Measurements from ENCODE around the gene RBBP8NL. TPM values are rescaled to one million over a fixed set of nuclear protein-coding genes. Genes with fewer than 3 reads are reported as not detected.

The RBBP8NL gene
- total RNA-seq, 1 experiment from 2014 or later: 0.28 TPM

GRCh38 chr20:62454904-62455636 is 27.7 kb upstream of the RBBP8NL start:
- Histone ChIP-seq H3K56ac (ENCODE audit: insufficient read length, low read depth, low read length) (no peak overlapping the region), H3K23me2 (ENCODE audit: insufficient read length, low read depth, low read length, poor library complexity, severe bottlenecking) (no peaks in the 10 kb centered on the region), H3K27me3 (ENCODE audit: insufficient read depth, low read length) (no peaks in the 10 kb centered on the region), H3K23ac (ENCODE audit: insufficient read length, low read depth, low read length) (no peak overlapping the region), H2BK120ac (ENCODE audit: low read depth, low read length, poor library complexity, severe bottlenecking) (no peak overlapping the region), H2AK5ac (ENCODE audit: insufficient read length, low read length) (no peak overlapping the region), H4K5ac (ENCODE audit: insufficient read length, low read depth, low read length) (no peak overlapping the region), H2BK15ac (ENCODE audit: low read depth, low read length) (no peak overlapping the region), H2BK5ac (ENCODE audit: insufficient read length, low read length) (no peak overlapping the region), H3K9ac (ENCODE audit: extremely low read depth, insufficient read length, low read length) (no peak overlapping the region), H3K4me1 (ENCODE audit: insufficient read depth, low read length) (no peaks in the 10 kb centered on the region), H3K79me2 (ENCODE audit: insufficient read depth, low read length) (no peaks in the 10 kb centered on the region), H3K4ac (ENCODE audit: low read depth, low read length) (no peak overlapping the region), H3K18ac (ENCODE audit: insufficient read length, low read depth, low read length) (no peak overlapping the region), H2BK12ac (ENCODE audit: insufficient read length, low read depth, low read length) (no peak overlapping the region), H2BK20ac (ENCODE audit: low read depth, low read length, poor library complexity, severe bottlenecking) (no peak overlapping the region), H3T11ph (ENCODE audit: low read length) (no peak overlapping the region), H3K79me1 (ENCODE audit: insufficient read depth, low read depth, low read length, poor library complexity, severe bottlenecking) (no peaks in the 10 kb centered on the region), H4K20me1 (ENCODE audit: control insufficient read depth, insufficient read depth, insufficient read length) (no peaks in the 10 kb centered on the region), H3K9me3 (ENCODE audit: control insufficient read depth, low read depth, low read length) (no peaks in the 10 kb centered on the region), H4K91ac (ENCODE audit: insufficient read length, low read depth, low read length) (no peak overlapping the region), H2AFZ (ENCODE audit: low read length) (no peak overlapping the region), H3K4me2 (ENCODE audit: insufficient read depth, insufficient read length, low read length) (no peak overlapping the region), H3K27ac (ENCODE audit: insufficient read length, low read depth, low read length) (no peak overlapping the region), H3K14ac (ENCODE audit: insufficient read depth, low read length) (no peak overlapping the region; the same call in 1 of the 2 replicates), H4K8ac (replicated peaks; ENCODE audit: insufficient read length, low read depth, low read length) (no peak overlapping the region)
- H3K36me3 Mint-ChIP-seq (ENCODE audit: insufficient read depth in 1 of 3, low read depth in 3 of 3): no peaks in the 10 kb centered on the region
- no peak overlapping the region for H3K4me3 Mint-ChIP-seq
- H3K27ac Mint-ChIP-seq: no peak overlapping the region
- peaks cover 2% of the 10 kb centered on the region for H3K27me3 Mint-ChIP-seq (ENCODE audit: low read depth)
- DNase-seq: no peak
- no peak for TF ChIP-seq CTCF (conservative IDR thresholded peaks at IDR 0.05)
- no peaks in the 10 kb centered on the region for H3K9me3 Mint-ChIP-seq
- no CpG with 5 or more reads among the region's 30 CpGs for WGBS (ENCODE audit: extremely low coverage, insufficient read length, low lambda C conversion rate)
- H3K4me1 Mint-ChIP-seq: peaks cover 3 to 18% of the 10 kb centered on the region in 2 experiments; a peak in 3 of 4 replicates

Measured in H9 (cell line).